Thymus (tissue), 11 donors: Measurements from ENCODE around the gene ITIH1. TPM values are rescaled to one million over a fixed set of nuclear protein-coding genes. Genes with fewer than 3 reads are reported as not detected.

ENCODE experiments used
- DNase-seq, 9 donors: peaks; one replicate each; pipeline ENCODE4 v3.0.0-alpha.2; 2013; ENCODE audit warnings: low spot score in 9 of 9, low read depth in 6 of 9, missing footprints in 1 of 9
- H3K27ac ChIP-seq, 2 donors: one replicate each; pipeline ENCODE4 v1.5.1; 2013; ENCODE audit warnings: control low read depth in 1 of 2, low read depth in 1 of 2, low read length in 1 of 2, mild to moderate bottlenecking in 1 of 2, moderate library complexity in 1 of 2
- H3K27me3 ChIP-seq, 2 donors: one replicate each; pipeline ENCODE4 v1.5.1; 2013; ENCODE audit warnings: low read length in 1 of 2; ENCODE audit not compliant: control insufficient read depth in 2 of 2, insufficient read depth in 1 of 2
- H3K36me3 ChIP-seq, 2 donors: one replicate each; pipeline ENCODE4 v1.5.1; 2013; ENCODE audit warnings: low read length in 1 of 2, mild to moderate bottlenecking in 1 of 2, moderate library complexity in 1 of 2; ENCODE audit not compliant: control insufficient read depth in 2 of 2, insufficient read depth in 2 of 2
- H3K4me1 ChIP-seq, 2 donors: one replicate each; pipeline ENCODE4 v1.5.1; 2013; ENCODE audit warnings: low read length in 2 of 2; ENCODE audit not compliant: control insufficient read depth in 2 of 2, insufficient read depth in 2 of 2
- H3K4me3 ChIP-seq, 2 donors: one replicate each; pipeline ENCODE4 v1.5.1; 2013; ENCODE audit warnings: low read length in 2 of 2, control low read depth in 1 of 2, mild to moderate bottlenecking in 1 of 2
- H3K9me3 ChIP-seq, 2 donors: one replicate each; pipeline ENCODE4 v1.5.1; 2013; ENCODE audit warnings: low read length in 1 of 2, mild to moderate bottlenecking in 1 of 2; ENCODE audit not compliant: control insufficient read depth in 2 of 2, insufficient read depth in 1 of 2
- WGBS: extraction: QIAGEN DNeasy Blood & Tissue Kit; methylation state at CpG from one replicate; pipeline ENCODE4 v1.1.7; 2013; 5-methylcytosine and 5-hydroxymethylcytosine counted together
- polyA plus RNA-seq: library from polyadenylated mRNA; stranded (reverse); fragments of 200-250 nt; gene quantifications from one replicate; pipeline ENCODE4 v1.2.3, GENCODE V29; 2013
- total RNA-seq: library from RNA; stranded (reverse); fragments of 120-200 nt; gene quantifications from one replicate; pipeline ENCODE4 v1.2.4, GENCODE V29; 2013
- donor health status: healthy.

Gene ITIH1
- total and polyA plus RNA-seq, 2 donors = 0.52 to 3.4 TPM

DNA sequence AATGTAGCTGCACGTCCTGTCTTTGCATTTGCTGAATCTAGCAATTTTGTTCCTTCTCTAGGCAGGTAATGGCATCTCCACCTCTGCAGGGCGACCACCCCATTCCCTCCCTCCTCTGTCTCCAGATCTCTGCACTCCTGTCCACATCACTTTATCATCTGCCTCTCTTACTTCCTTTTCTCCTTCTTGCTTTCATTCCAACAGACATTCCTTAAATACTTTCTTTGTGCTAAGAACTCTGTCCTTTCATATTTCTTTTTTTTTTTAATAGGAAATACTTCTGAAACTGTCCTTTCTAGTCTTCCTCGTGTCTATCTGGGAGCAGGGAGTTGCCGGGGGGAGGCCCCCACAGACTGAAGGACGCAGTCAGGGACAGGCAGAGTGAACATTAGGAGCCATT is 24.4 kb downstream of the ITIH1 start:
- no peak overlapping the region for H3K27ac ChIP-seq

DNA sequence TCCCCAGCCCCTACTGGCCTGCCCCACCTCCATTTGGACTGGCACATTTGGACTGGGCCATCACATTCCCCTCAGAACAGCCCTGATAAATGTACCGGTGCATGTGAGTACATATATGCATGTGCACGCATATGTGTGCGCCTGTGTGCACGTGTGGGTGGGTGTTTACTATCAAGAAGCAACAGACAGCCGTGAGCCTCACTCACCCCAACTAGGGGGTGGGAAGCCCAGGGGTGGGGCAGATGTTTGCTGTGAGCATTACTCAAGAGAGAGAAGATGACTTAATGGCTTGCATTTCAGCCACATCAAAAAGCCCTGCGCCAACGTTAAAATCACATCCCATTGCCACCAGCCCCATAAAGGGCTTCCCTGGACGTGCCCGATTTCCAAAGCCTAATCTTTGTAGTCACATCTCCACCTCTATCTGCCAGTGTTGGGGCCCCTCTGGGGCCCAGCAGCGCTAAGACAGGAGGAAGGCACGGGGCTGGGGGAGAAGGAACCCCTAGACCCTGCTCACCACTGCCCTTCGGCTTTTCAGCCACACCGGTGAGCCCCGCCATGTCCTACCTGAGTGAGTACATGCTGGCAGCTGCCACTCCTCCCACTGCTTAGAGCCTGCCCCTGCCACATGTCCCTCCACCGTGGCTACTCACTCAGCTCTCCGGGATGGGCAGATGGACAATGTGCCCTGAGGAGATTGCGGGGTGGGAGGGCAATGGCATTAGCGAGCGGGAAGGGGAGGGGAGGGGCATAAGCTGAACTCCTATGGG is 28.1 kb downstream of the ITIH1 start:
- no peaks in the 10 kb centered on the region for H3K27me3 ChIP-seq
- WGBS = 70% methylated on average over 19 of the region's 19 CpGs
- H3K36me3 ChIP-seq = no peaks in the 10 kb centered on the region
- DNase-seq = no peak
- H3K9me3 ChIP-seq = peaks cover 0 to 5% of the 10 kb centered on the region in 2 donors
- H3K4me1 ChIP-seq = peaks cover 22 to 63% of the 10 kb centered on the region in 2 donors
- H3K4me3 ChIP-seq = no peak overlapping the region
- no peak overlapping the region for H3K27ac ChIP-seq

More for the DNA sequence above, 24.4 kb downstream of the ITIH1 start:
- no peak for DNase-seq
- WGBS = 93% methylated on average over 5 of the region's 5 CpGs
- no peaks in the 10 kb centered on the region for H3K36me3 ChIP-seq
- no peaks in the 10 kb centered on the region for H3K27me3 ChIP-seq
- no peak overlapping the region for H3K4me3 ChIP-seq
- peaks cover 6 to 28% of the 10 kb centered on the region in 2 donors for H3K4me1 ChIP-seq
- H3K9me3 ChIP-seq = no peaks in the 10 kb centered on the region

DNA sequence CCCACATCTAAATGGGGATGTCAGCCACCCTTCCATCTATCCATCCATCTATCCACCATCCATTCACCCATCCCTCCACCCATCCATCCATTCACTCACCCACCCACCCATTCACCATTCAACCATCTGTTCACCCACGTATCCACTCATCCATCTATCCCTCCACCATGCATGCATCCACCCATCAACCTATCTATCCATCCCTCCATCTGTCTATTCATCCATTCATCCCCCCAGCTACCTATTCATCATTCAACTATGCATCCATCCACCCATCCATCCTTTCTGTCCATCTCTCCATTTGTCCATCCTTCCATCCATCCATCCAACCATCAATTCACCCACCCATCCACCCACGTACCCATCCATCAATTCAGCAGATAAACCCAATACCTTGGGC is 31.8 kb downstream of the ITIH1 start:
- 89% methylated on average over 2 of the region's 2 CpGs for WGBS
- H3K36me3 ChIP-seq = no peaks in the 10 kb centered on the region
- H3K9me3 ChIP-seq = peaks cover 0 to 5% of the 10 kb centered on the region in 2 donors
- peaks cover 32 to 84% of the 10 kb centered on the region in 2 donors for H3K4me1 ChIP-seq
- no peak overlapping the region for H3K4me3 ChIP-seq
- H3K27me3 ChIP-seq = no peaks in the 10 kb centered on the region
- no peak for DNase-seq
- peak overlapping the region in 1 of 2 donors; percentile 76 for H3K27ac ChIP-seq

- Histone ChIP-seq H3K36me3 (no peaks in the 10 kb centered on the region), H3K9me3 (peaks cover 0 to 5% of the 10 kb centered on the region in 2 donors), H3K4me1 (peaks cover 31 to 78% of the 10 kb centered on the region in 2 donors), H3K27ac (peak overlapping the region in 1 of 2 donors; percentile 76), H3K4me3 (no peak overlapping the region), H3K27me3 (no peaks in the 10 kb centered on the region)
- WGBS = 43% methylated on average over 7 of the region's 7 CpGs
- peak in 8 of 9 donors; percentile 13 to 77 (median 44) for DNase-seq
These were observed 32.4 kb downstream of the ITIH1 start for GRCh38 chr3:52809662-52810377.

DNA sequence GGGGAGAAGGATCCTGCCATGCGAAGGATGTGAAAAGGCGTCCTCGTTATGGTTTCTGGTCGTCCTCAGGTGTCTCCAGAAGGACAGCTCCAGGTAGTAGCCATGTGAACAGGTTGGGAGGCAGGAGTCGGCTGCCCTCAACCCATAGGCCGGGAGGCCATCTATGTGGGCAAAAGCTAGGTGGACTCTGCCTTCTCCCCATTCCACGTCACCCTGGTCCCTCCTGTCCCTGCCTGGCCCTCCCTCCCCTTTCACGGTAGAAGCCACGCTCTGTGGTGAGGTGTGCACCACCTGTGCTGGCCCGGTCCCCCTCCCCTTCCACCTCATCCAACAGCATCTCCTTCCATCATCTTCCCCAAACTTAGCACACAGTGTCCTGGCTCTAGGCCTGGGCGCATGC is 33.5 kb downstream of the ITIH1 start:
- 86% methylated on average over 11 of the region's 11 CpGs for WGBS
- peaks cover 0 to 5% of the 10 kb centered on the region in 2 donors for H3K9me3 ChIP-seq
- H3K27ac ChIP-seq = peak overlapping the region in 1 of 2 donors; percentile 69
- peaks cover 27 to 67% of the 10 kb centered on the region in 2 donors for H3K4me1 ChIP-seq
- H3K27me3 ChIP-seq = no peaks in the 10 kb centered on the region
- no peak overlapping the region for H3K4me3 ChIP-seq
- no peaks in the 10 kb centered on the region for H3K36me3 ChIP-seq
- no peak for DNase-seq

DNA sequence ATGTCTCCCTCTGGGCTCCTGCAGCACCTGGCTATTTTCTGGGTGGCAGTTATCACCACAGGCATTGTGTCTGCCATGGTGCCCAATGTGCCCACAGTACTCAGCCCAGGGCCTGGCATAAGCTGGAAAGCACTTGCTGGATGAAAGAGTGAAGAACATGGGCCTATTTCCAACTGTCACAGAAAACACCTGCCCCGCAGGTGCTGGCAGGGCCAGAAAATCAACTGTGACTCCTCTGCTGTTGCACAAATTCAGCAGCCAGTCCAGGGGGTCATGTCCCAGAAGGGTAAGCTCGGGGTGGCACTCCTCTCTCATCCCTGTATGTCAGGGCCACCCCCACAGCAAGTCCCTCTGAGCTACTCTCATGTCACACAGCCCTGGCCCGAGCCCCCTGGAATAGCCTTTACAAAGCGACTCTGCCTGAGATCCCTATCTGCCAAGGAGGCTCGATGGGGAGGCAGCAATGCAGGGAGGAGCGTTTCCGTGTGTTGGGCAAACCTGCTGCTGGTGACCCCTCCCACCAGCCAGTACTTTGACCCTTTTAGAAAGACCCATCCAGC is 34.1 kb downstream of the ITIH1 start:
- Histone ChIP-seq H3K27me3 (no peaks in the 10 kb centered on the region), H3K9me3 (peaks cover 0 to 5% of the 10 kb centered on the region in 2 donors), H3K27ac (peak overlapping the region in 1 of 2 donors; percentile 69), H3K36me3 (no peaks in the 10 kb centered on the region), H3K4me3 (no peak overlapping the region), H3K4me1 (peaks cover 27 to 61% of the 10 kb centered on the region in 2 donors)
- DNase-seq = peak in 2 of 9 donors; percentile 30 to 31
- 86% methylated on average over 7 of the region's 7 CpGs for WGBS

DNA sequence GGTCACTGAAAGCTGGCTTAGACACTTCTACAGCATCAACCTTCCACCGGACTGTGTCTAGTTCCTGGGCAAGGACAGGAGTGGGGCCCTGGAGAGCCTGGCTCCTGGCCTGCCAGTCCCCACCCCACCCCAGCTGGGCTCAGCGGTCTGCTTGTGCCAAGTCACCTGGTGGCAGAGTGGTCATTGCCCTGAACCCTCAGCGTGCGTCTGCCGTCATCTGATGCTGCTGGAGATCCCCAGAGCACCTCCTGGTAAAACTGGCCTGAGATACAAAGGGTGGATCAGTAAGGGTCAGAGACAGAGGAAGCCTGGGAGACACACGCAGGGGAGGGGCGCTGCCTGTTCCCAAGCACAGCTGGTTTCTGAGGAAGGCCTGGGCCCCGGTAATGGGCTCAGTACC is 36.4 kb downstream of the ITIH1 start:
- DNase-seq = no peak
- WGBS = 97% methylated on average over 8 of the region's 8 CpGs

DNA sequence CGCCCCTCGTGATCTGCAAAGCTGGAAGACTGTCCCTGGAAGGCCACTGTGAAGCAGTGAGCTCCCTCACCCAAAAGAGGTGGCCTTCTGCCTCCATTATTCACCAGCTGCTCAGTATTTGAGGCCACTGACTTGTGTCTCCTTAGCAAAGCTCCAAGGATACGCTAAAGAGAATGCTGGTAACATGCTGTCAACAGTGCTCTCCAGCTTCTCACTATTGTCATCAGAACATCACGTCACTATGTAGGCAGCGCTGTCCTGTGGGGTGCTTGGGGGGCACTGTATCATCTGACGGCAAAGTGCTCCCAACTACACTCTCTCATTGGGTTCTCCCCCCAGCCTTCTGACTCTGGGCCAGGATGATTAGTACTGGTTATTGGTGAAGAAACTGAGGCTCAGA is 38.8 kb downstream of the ITIH1 start:
- H3K4me1 ChIP-seq = peaks cover 3 to 27% of the 10 kb centered on the region in 2 donors
- 96% methylated on average over 6 of the region's 6 CpGs for WGBS
- H3K9me3 ChIP-seq = no peaks in the 10 kb centered on the region
- no peak overlapping the region for H3K27ac ChIP-seq
- DNase-seq = no peak
- H3K4me3 ChIP-seq = no peak overlapping the region
- H3K36me3 ChIP-seq = peaks cover 3 to 8% of the 10 kb centered on the region in 2 donors
- H3K27me3 ChIP-seq = no peaks in the 10 kb centered on the region

More for the DNA sequence above, 36.4 kb downstream of the ITIH1 start:
- no peaks in the 10 kb centered on the region for H3K9me3 ChIP-seq
- H3K4me1 ChIP-seq = peaks cover 26 to 50% of the 10 kb centered on the region in 2 donors
- no peaks in the 10 kb centered on the region for H3K27me3 ChIP-seq
- H3K27ac ChIP-seq = no peak overlapping the region
- peaks cover 3 to 4% of the 10 kb centered on the region in 2 donors for H3K36me3 ChIP-seq
- no peak overlapping the region for H3K4me3 ChIP-seq

GRCh38 chr3:52816654-52817053 is 39.3 kb downstream of the ITIH1 start:
- H3K36me3 ChIP-seq = peaks cover 3 to 12% of the 10 kb centered on the region in 2 donors
- H3K9me3 ChIP-seq = no peaks in the 10 kb centered on the region
- H3K4me1 ChIP-seq = peaks cover 2 to 25% of the 10 kb centered on the region in 2 donors
- no peak for DNase-seq
- no peak overlapping the region for H3K27ac ChIP-seq
- no peak overlapping the region for H3K4me3 ChIP-seq
- no peaks in the 10 kb centered on the region for H3K27me3 ChIP-seq
- 99% methylated on average over 10 of the region's 10 CpGs for WGBS
